ENCODE results near the gene C1QTNF6.

The C1QTNF6 gene

GRCh38 chr22:37190262-37190780 is 2.3 kb upstream of the C1QTNF6 start:
- no peak for DNase-seq (ENCODE audit: low read depth in 3 of 3)

DNA sequence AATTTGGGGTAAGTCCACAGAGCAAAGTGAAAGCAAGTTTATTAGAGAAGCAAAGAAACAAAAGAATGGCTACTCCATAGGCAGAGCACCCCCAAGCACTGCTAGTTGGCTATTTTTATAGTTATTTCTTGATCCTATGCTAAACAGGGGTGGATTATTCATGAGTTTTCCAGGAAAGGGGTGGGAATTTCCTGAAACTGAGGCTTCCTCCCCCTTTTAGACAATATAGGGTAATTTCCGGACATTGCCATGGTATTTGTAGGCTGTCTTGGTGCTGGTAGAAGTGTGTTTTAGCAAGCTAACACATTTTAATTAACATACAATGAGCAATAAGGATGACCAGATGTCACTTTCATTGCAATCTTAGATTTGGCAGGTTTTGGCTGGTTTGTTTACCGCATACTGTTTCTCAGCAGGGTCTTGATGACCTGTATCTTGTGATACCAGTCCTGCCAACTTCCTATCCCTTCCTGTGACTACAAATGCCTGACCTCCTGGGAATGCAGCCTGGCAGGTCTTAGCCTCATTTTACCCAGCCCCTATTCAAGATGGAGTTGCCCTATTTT is 937 bp upstream of the C1QTNF6 start:
- no peak for DNase-seq (ENCODE audit: low read depth in 3 of 3)

DNA sequence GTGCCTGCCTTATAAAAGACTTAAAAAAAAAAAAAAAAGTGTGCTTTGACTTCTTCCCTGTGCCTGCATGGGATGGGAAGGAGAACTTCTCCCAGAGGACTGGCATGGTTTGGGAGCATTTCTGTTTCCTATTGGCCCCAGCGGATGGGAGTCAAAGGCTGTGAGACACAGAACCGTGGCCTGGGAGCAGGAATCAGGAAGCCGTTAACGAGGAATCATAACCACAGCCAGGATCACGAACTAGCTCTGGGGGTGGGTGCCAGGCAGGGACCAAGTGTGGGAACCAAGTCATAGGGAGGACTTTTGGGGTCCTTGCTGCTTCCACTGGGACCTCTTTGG is 526 bp downstream of the C1QTNF6 start:
- no peak for DNase-seq (ENCODE audit: low read depth in 3 of 3)

- DNase-seq (ENCODE audit: low read depth in 3 of 3): no peak
Observed at GRCh38 chr22:37186997-37187522, 987 bp downstream of the C1QTNF6 start.

- no peak for DNase-seq (ENCODE audit: low read depth in 3 of 3)
Observed at GRCh38 chr22:37186228-37186996, 1.6 kb downstream of the C1QTNF6 start.

- DNase-seq (ENCODE audit: low read depth in 3 of 3): no peak
Observed at GRCh38 chr22:37185646-37186227, 2.3 kb downstream of the C1QTNF6 start.

GRCh38 chr22:37184816-37185541 is 3.1 kb downstream of the C1QTNF6 start:
- DNase-seq (ENCODE audit: low read depth in 3 of 3): no peak

- DNase-seq (ENCODE audit: low read depth in 3 of 3): no peak
Observed at GRCh38 chr22:37184380-37184755, 3.7 kb downstream of the C1QTNF6 start.

GRCh38 chr22:37183432-37184379 is 4.3 kb downstream of the C1QTNF6 start:
- DNase-seq (ENCODE audit: low read depth in 3 of 3): no peak

GRCh38 chr22:37182949-37183245 is 5.2 kb downstream of the C1QTNF6 start:
- DNase-seq (ENCODE audit: low read depth in 3 of 3): no peak

DNA sequence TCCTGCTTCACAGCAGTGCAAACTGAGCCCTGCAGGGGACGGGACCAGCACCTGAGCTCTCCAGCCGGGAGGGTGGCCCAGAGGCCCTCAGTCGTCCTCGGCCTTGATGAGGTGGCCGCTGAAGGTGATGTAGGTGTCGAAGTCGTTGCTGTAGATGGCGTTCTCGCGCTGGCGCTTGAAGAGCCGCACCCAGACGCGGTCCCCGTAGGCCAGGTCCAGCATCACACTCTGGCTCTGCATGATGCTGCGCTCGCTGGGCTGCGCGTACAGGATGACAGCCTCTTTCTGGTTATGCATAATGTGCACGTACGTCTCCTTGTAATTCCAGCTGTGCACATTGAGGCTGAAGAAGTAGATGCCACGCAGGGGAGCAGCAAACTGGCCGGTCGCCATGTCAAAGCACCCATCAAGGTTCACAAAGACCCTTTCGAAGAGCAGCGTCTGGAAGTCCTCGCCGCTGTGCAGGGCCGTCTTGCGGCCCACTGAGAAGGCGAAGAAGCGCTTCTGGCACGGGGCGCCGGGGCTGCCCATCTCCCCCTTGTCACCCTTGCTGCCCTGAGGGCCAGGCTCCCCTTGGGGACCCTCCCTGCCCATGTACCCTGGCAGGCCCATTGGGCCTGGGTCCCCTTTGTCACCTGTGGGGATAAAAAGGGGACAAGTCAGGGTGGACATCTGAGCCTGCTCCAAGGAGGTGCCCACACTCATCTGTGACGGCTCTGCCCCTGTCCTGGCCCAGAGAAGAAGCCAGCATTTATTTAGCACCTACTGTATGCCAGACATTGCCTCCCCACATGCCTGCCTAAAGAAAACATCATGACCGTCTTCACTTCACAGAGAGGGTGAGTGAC is 5.7 kb downstream of the C1QTNF6 start:
- no peak for DNase-seq (ENCODE audit: low read depth in 3 of 3)

DNA sequence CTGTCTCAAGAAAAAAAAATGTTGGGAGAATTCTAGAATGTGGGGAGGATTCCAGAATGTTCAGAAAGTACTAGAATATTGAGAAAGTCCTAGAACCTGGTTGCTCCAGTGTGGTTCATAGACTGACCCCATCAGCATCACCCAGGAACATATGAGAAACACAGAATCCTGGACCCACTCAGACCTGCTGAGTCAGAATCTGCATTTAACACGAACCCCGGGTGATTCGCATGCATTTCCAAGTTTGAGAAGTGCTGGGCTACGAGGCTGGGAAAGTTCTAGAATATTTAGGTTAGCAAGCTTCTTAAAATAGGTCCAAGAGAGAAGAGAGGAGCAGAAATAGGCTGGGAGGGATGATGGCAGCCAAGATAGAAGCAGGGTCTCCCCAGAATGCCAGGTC is 6.4 kb downstream of the C1QTNF6 start:
- no peak for DNase-seq (ENCODE audit: low read depth in 3 of 3)

GRCh38 chr22:37180531-37181231 is 7.4 kb downstream of the C1QTNF6 start:
- DNase-seq (ENCODE audit: low read depth in 3 of 3): no peak

DNA sequence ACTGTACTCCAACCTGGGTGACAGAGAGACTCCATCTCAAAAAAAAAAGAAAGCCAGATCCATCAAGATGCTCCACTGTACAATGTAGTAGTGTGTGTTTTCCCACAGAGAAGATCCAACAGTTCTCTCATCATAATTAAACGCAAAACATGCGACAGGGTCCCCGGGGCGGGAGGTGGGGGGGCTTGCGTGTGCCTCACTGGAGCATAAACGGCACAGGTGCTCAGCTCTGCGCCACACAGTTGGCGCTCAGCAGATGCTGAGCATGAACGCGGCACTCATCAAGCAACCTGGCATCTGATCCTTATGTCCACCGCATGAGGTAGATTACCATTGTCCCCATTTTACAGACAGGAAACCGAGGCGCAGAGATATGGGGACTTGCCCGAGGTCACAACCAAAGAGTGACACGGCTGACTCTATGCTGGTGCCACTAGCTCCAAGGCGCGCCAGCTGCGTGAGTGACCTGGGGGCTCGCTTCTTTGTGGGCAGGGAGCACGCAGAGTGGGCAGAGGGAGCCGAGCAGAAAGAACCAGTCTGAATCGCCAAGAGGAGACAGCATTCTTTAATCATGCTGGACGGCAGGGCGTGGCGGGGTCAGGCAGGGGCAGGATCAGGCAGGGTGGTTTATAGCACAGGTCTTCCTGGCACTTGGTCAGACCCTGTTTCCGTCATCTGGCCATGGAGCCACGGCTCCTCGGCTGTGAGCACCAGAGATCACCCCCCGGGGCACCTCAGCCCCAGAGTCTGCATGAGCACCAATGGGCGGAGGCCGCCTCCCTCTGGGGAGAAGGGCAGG is 8.2 kb downstream of the C1QTNF6 start:
- no peak for DNase-seq (ENCODE audit: low read depth in 3 of 3)

DNA sequence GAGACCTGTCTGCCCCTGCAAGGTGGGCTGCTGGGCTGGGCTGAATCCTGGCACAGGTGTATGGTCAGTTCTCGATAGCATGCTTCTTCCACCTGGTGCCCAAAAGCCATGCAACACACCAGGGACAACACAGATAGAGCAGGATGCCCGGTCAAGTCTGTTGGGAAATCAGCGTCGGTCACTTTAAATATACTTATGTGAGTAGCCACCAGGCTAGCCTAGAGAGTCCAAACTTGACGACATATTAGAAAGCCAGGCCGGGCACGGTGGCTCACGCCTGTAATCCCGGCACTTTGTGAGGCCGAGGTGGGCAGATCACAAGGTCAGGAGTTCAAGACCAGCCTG is 8.9 kb downstream of the C1QTNF6 start:
- DNase-seq (ENCODE audit: low read depth in 3 of 3): no peak

GRCh38 chr22:37178350-37179125 is 9.5 kb downstream of the C1QTNF6 start:
- no peak for DNase-seq (ENCODE audit: low read depth in 3 of 3)

GRCh38 chr22:37177755-37178154 is 10.3 kb downstream of the C1QTNF6 start:
- no peak for DNase-seq (ENCODE audit: low read depth in 3 of 3)

GRCh38 chr22:37177221-37177620 is 10.8 kb downstream of the C1QTNF6 start:
- DNase-seq (ENCODE audit: low read depth in 3 of 3): no peak

Measured in stimulated activated CD4-positive, alpha-beta T cell treated with anti-CD3 and anti-CD28 coated beads, TNF-alpha, amount 100 ng/mL, for 24 hours (primary cell).